GM06990 (cell line): ENCODE measurements around the gene EBF3.

Source experiments
- DNase-seq: peaks from one replicate; pipeline ENCODE4 v3.0.0-alpha.2; 2011; ENCODE audit not compliant: insufficient read length; ENCODE audit errors: extremely low read depth
- H3K27me3 ChIP-seq: replicated peaks from 2 replicates; pipeline ENCODE4 v1.6.0; 2011; ENCODE audit warnings: low read length; ENCODE audit not compliant: control insufficient read depth, insufficient read depth
- H3K36me3 ChIP-seq: 2 replicates; pipeline ENCODE4 v1.5.1; 2011; ENCODE audit warnings: low read length; ENCODE audit not compliant: control insufficient read depth, insufficient read depth
- H3K4me3 ChIP-seq: replicated peaks from 2 replicates; pipeline ENCODE4 v1.5.1; 2011; ENCODE audit warnings: low read depth, mild to moderate bottlenecking, control low read depth, low read length
- CTCF ChIP-seq: IDR thresholded peaks from 2 replicates; pipeline ENCODE4 v1.5.1; 2011; ENCODE audit warnings: low read length, control low read depth, mild to moderate bottlenecking, inconsistent platforms; ENCODE audit not compliant: insufficient read depth, poor library complexity, severe bottlenecking

EBF3 gene

GRCh38 chr10:129945941-129946760 lies 17.9 kb downstream of the EBF3 start:
- no peak overlapping the region for H3K4me3 ChIP-seq
- H3K36me3 ChIP-seq = no peaks in the 10 kb centered on the region
- TF ChIP-seq CTCF = no peak
- no peaks in the 10 kb centered on the region for H3K27me3 ChIP-seq
- no peak for DNase-seq

DNA sequence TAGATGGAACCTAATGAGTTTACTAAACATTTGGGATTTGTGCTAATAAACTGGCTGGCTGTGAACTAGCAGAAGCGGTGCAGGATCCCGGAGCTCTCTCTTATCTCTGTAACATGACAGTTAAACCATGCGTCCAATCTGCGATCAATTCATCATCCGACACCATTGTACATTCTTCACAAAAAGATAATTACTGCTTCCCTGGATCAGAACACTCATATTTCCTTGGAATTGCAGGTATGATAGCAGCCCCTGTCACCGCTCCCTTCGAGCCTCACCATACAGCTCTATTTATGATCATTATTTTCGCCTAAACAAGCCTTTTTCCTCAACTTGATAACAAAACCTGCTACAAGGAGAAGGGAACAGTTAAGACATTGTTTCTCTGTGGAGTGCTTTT lies 18.5 kb downstream of the EBF3 start:
- Histone ChIP-seq H3K27me3 (no peaks in the 10 kb centered on the region), H3K36me3 (no peaks in the 10 kb centered on the region), H3K4me3 (no peak overlapping the region)
- no peak for TF ChIP-seq CTCF
- no peak for DNase-seq

GRCh38 chr10:129945064-129945463 lies 19.0 kb downstream of the EBF3 start:
- no peak for DNase-seq
- TF ChIP-seq CTCF = no peak
- Histone ChIP-seq H3K36me3 (no peaks in the 10 kb centered on the region), H3K27me3 (no peaks in the 10 kb centered on the region), H3K4me3 (no peak overlapping the region)

GRCh38 chr10:129944456-129944855 lies 19.6 kb downstream of the EBF3 start:
- Histone ChIP-seq H3K4me3 (no peak overlapping the region), H3K27me3 (no peaks in the 10 kb centered on the region), H3K36me3 (no peaks in the 10 kb centered on the region)
- no peak for TF ChIP-seq CTCF
- no peak for DNase-seq

DNA sequence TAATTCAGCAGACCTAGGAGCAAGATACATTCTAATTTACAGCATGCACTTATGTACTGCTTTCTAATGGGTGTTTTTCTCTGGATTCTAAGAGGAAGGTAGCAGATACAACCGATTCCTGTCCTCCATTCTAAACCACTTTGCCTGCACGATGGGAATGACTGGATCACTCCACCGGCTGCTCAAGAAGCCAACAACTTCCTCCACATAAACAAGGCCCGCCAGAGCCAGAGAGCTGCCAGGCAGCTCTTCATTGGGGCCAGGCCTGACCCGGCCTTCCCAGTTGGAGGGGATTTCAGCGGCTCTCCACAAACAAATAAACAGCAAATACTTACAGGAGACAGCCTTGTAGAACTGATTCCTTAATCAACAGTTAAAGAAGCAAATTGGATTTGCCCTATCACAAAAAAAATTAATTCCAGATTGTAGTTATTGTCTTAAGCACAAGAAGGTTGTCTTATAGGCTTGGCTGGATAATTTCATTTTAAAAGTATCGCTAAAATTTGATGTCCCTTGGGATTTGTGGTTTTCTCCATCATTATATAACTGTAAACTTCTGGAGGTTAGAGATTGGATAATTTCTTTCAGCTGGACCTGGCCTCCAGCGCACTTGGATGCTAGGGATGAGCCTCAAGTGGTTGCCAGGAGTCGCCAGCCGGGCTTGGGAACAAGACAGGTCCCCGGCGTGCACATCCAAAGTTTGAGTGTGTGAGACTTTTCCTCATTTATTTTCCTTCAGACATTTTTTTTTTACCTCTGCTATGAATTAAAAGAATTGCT lies 20.9 kb downstream of the EBF3 start:
- DNase-seq = no peak
- H3K36me3 ChIP-seq = no peaks in the 10 kb centered on the region
- no peak for TF ChIP-seq CTCF
- H3K4me3 ChIP-seq = no peak overlapping the region
- no peaks in the 10 kb centered on the region for H3K27me3 ChIP-seq
